D721Med (cell line): ENCODE measurements around the gene MCFD2.

Experiments
- DNase-seq: peaks from one replicate; pipeline ENCODE4 v3.0.0; 2011; ENCODE audit warnings: low spot score; ENCODE audit not compliant: insufficient read length
- FAIRE-seq: peaks from 2 replicates; lab custom pipeline; 2011; peaks lifted over from hg19 to GRCh38; lab: Jason Lieb, UNC
- CTCF ChIP-seq: IDR thresholded peaks from 2 replicates; pipeline ENCODE4 v1.5.1; 2012; ENCODE audit warnings: mild to moderate bottlenecking, control low read depth; ENCODE audit not compliant: insufficient read depth; ENCODE audit errors: missing control alignments

MCFD2 gene

GRCh38 chr2:46925474-46926351 lies 10.1 kb upstream of the MCFD2 start:
- no peak for TF ChIP-seq CTCF
- DNase-seq (no peak), FAIRE-seq (no peak)

- DNase-seq (no peak), FAIRE-seq (no peak)
- no peak for TF ChIP-seq CTCF
These were observed 9.0 kb upstream of the MCFD2 start for GRCh38 chr2:46924608-46925007.

GRCh38 chr2:46924038-46924437 lies 8.4 kb upstream of the MCFD2 start:
- FAIRE-seq (no peak), DNase-seq (no peak)
- TF ChIP-seq CTCF: no peak

GRCh38 chr2:46923041-46923528 lies 7.5 kb upstream of the MCFD2 start:
- DNase-seq (no peak), FAIRE-seq (no peak)
- no peak for TF ChIP-seq CTCF

GRCh38 chr2:46922606-46923005 lies 7.0 kb upstream of the MCFD2 start:
- no peak for DNase-seq
- no peak for FAIRE-seq
- TF ChIP-seq CTCF: no peak

- DNase-seq (no peak), FAIRE-seq (no peak)
- no peak for TF ChIP-seq CTCF
These were observed 6.3 kb upstream of the MCFD2 start for GRCh38 chr2:46921676-46922448.
